ENCODE data around the gene HARS1.

- TF ChIP-seq MYC (IDR thresholded peaks at IDR 0.05; ENCODE audit: low read depth, low read length) = no peak
- no peak for TF ChIP-seq CTCF (IDR thresholded peaks at IDR 0.05; ENCODE audit: extremely low read depth in 1 of 2, insufficient read depth in 1 of 2, low read depth in 1 of 2, low read length in 2 of 2)
- no peak for TF ChIP-seq POLR2AphosphoS5 (IDR thresholded peaks at IDR 0.05; ENCODE audit: insufficient read depth, low read depth, low read length)
- no peak for TF ChIP-seq JUN (IDR thresholded peaks at IDR 0.05; ENCODE audit: borderline replicate concordance, insufficient read depth, insufficient read length, low read depth)
- no peak for TF ChIP-seq MAX (IDR thresholded peaks at IDR 0.05; ENCODE audit: insufficient read depth, insufficient read length)
- no peak for TF ChIP-seq POLR2A (IDR thresholded peaks at IDR 0.05; ENCODE audit: low read depth, low read length)
- no peak for TF ChIP-seq FOS (IDR thresholded peaks at IDR 0.05; ENCODE audit: borderline replicate concordance, insufficient read depth, low read length)
- TF ChIP-seq EZH2 (IDR thresholded peaks at IDR 0.05; ENCODE audit: borderline replicate concordance, low read depth, low read length, severe bottlenecking) = no peak
These were observed 20.6 kb upstream of the HARS1 start for GRCh38 chr5:140711794-140712193.
